Measurements from ENCODE around the gene C1orf105. TPM values are rescaled to one million over a fixed set of nuclear protein-coding genes. Genes with fewer than 3 reads are reported as not detected.

Gene C1orf105
- total RNA-seq, 4 donors from 2014 or later, result 0.61 to 0.67 TPM; not detected in 2

DNA sequence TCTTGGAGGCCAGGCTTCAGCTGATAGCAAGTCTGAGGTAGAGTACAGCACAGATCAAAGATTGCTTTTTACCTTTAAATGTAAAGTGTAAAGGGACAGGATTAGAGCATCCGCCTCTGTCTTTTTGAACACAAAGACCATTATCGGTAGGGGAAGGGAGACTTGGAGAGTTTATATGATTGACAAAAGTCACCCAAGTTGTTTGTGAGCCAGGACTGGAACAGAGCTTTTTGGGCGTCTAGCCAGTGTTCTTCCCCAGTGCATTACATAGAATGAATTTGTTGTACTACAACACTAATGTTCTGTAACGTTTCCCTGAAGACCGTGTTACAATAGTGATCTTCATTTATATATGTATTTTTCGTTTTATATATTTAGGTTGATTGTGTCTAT is 32.7 kb downstream of the C1orf105 start:
- Histone ChIP-seq H3K9me3 (no peaks in the 10 kb centered on the region), H3K27ac (peak overlapping the region in 3 of 4 donors; percentile 6 to 63 (median 16)), H3K4me3 (no peak overlapping the region), H3K36me3 (no peaks in the 10 kb centered on the region), H3K27me3 (no peaks in the 10 kb centered on the region), H3K4me1 (peaks cover 17 to 18% of the 10 kb centered on the region in 2 donors)
- no peak for DNase-seq
- intact Hi-C loops (cut with DNase I; ENCODE audit: low total_unique reads) (no loop called here), in situ Hi-C loops (cut with MboI; ENCODE audit: low sequenced_read_pairs in 4 of 4) (loop anchor here in 1 of 4 donors (25.0 kb wide), 1 partner anchor 259 kb away; no protein-coding TSS in a partner anchor)
- no peak for TF ChIP-seq CTCF (IDR thresholded peaks at IDR 0.05 in 4 of 5, conservative IDR thresholded peaks at IDR 0.05 in 1 of 5)
- TF ChIP-seq POLR2A (IDR thresholded peaks at IDR 0.05), result no peak
- no peak for ATAC-seq

- Histone ChIP-seq H3K27me3 (no peaks in the 10 kb centered on the region), H3K27ac (no peak overlapping the region), H3K4me3 (no peak overlapping the region), H3K4me1 (peaks cover 17 to 18% of the 10 kb centered on the region in 2 donors), H3K9me3 (no peaks in the 10 kb centered on the region), H3K36me3 (no peaks in the 10 kb centered on the region)
- intact Hi-C loops (cut with DNase I; ENCODE audit: low total_unique reads), result no loop called here
- TF ChIP-seq CTCF (IDR thresholded peaks at IDR 0.05 in 4 of 5, conservative IDR thresholded peaks at IDR 0.05 in 1 of 5) (no peak), POLR2A (IDR thresholded peaks at IDR 0.05) (no peak)
- in situ Hi-C loops (cut with MboI; ENCODE audit: low sequenced_read_pairs in 4 of 4), result loop anchor here in 1 of 4 donors (25.0 kb wide), 1 partner anchor 259 kb away; no protein-coding TSS in a partner anchor
- DNase-seq, result no peak
- ATAC-seq, result no peak
Measured at GRCh38 chr1:172453607-172454006, 33.1 kb downstream of the C1orf105 start.

GRCh38 chr1:172455451-172455850 is 35.0 kb downstream of the C1orf105 start:
- Histone ChIP-seq H3K4me1 (peaks cover 17 to 18% of the 10 kb centered on the region in 2 donors), H3K36me3 (no peaks in the 10 kb centered on the region), H3K4me3 (no peak overlapping the region), H3K27ac (no peak overlapping the region), H3K9me3 (no peaks in the 10 kb centered on the region), H3K27me3 (no peaks in the 10 kb centered on the region)
- DNase-seq (no peak), ATAC-seq (no peak)
- in situ Hi-C loops (cut with MboI; ENCODE audit: low sequenced_read_pairs in 4 of 4), result loop anchor here in 1 of 4 donors (25.0 kb wide), 1 partner anchor 257 kb away; no protein-coding TSS in a partner anchor
- intact Hi-C loops (cut with DNase I; ENCODE audit: low total_unique reads), result no loop called here
- TF ChIP-seq POLR2A (IDR thresholded peaks at IDR 0.05), result no peak
- TF ChIP-seq CTCF (IDR thresholded peaks at IDR 0.05 in 4 of 5, conservative IDR thresholded peaks at IDR 0.05 in 1 of 5), result no peak

DNA sequence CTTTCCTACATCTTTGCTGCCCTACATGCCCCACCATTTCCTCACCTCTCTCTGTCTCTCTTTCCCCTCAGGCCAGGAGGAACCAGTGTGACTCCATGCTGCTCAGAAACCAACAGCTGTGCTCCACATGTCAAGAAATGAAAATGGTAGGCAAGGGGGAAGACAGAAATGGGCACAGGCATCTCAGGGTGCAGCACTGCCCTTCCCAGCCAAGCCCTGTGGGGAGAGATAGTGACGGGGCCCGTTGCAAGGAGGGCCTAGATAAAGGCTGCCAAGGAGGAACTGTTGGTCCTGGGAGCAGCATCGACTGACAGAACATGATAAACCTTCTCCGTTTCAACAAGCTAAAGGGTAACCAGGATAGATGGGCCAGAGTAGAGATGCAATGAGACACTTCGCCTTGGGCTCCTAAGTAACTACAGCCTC is 35.9 kb downstream of the C1orf105 start:
- Histone ChIP-seq H3K4me3 (no peak overlapping the region), H3K4me1 (peaks cover 17 to 18% of the 10 kb centered on the region in 2 donors), H3K9me3 (no peaks in the 10 kb centered on the region), H3K36me3 (no peaks in the 10 kb centered on the region), H3K27me3 (no peaks in the 10 kb centered on the region), H3K27ac (no peak overlapping the region)
- ATAC-seq (no peak), DNase-seq (no peak)
- in situ Hi-C loops (cut with MboI; ENCODE audit: low sequenced_read_pairs in 4 of 4) (loop anchor here in 1 of 4 donors (25.0 kb wide), 1 partner anchor 256 kb away; no protein-coding TSS in a partner anchor), intact Hi-C loops (cut with DNase I; ENCODE audit: low total_unique reads) (no loop called here)
- TF ChIP-seq CTCF (IDR thresholded peaks at IDR 0.05 in 4 of 5, conservative IDR thresholded peaks at IDR 0.05 in 1 of 5) (no peak), POLR2A (IDR thresholded peaks at IDR 0.05) (no peak)

Data from gastrocnemius medialis (tissue), 4 donors.